ENCODE measurements around the gene FANCD2. TPM values are rescaled to one million over a fixed set of nuclear protein-coding genes. Genes with fewer than 3 reads are reported as not detected.

The FANCD2 gene
- polyA plus RNA-seq, 1 of the 3 experiments (the other 2 are of a cell fraction) = 7.3 TPM

DNA sequence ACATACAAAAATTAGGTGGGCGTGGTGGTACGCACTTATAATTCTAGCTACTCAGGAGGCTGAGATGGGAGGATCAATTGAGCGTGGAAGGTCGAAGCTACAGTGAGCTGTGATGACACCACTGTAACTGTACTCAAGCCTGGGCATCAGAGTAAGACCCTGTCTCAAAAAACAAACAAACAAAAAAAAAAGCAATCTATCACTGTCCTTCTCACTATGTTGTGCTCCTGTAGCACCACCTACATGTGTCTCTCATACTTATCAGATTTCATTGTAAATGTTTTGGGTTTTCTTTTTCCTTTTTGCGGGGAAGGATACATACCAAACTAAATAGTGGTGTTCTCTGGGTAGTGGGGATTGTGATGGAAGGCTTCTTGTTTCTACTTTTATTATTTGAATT lies 14.8 kb downstream of the FANCD2 start:
- Histone ChIP-seq H3K36me3 (replicated peaks in 1 of 2; ENCODE audit: control insufficient read depth in 1 of 2, insufficient read depth in 2 of 2, low read length in 1 of 2) (peaks cover 10 to 15% of the 10 kb centered on the region in 2 experiments), H3K9me2 (no peaks in the 10 kb centered on the region), H3K4me1 (ENCODE audit: control insufficient read depth in 1 of 2, insufficient read depth in 2 of 2, low read depth in 1 of 2, low read length in 1 of 2) (no peaks in the 10 kb centered on the region), H3K27me3 (ENCODE audit: insufficient read depth) (no peaks in the 10 kb centered on the region), H3K4me2 (no peak overlapping the region), H3K27ac (ENCODE audit: low read depth in 2 of 2, low read length in 1 of 2) (no peak overlapping the region), H3K9me3 (no peaks in the 10 kb centered on the region), H3K9ac (no peak overlapping the region), H3F3A (replicated peaks; ENCODE audit: insufficient read depth) (no peaks in the 10 kb centered on the region), H3K79me2 (ENCODE audit: insufficient read depth) (no peaks in the 10 kb centered on the region), H2AFZ (ENCODE audit: low read depth) (no peak overlapping the region), H4K20me1 (ENCODE audit: insufficient read depth) (no peaks in the 10 kb centered on the region), H3K4me3 (ENCODE audit: low read depth in 2 of 2, low read length in 1 of 2) (no peak overlapping the region)
- 97% methylated on average over 5 of the region's 5 CpGs for WGBS (ENCODE audit: low lambda C conversion rate)
- ChIA-PET CTCF (no interaction called here), POLR2A (no interaction called here)
- DNase-seq = no peak
- TF ChIP-seq YY1 (IDR thresholded peaks at IDR 0.05; ENCODE audit: low read depth) (no peak), TCF12 (IDR thresholded peaks at IDR 0.05) (no peak), SIN3A (IDR thresholded peaks at IDR 0.05; ENCODE audit: borderline replicate concordance, low read depth, low read length) (no peak), GATA2 (CRISPR knock-in tag; IDR thresholded peaks at IDR 0.05) (no peak), POLR2AphosphoS5 (IDR thresholded peaks at IDR 0.05; ENCODE audit: low read depth, low read length) (no peak), MXI1 (IDR thresholded peaks at IDR 0.05; ENCODE audit: low read depth, low read length) (no peak), EP300 (IDR thresholded peaks at IDR 0.05; ENCODE audit: borderline replicate concordance in 1 of 2, low read depth in 1 of 2, low read length in 1 of 2) (no peak), GABPA (IDR thresholded peaks at IDR 0.05; ENCODE audit: low read depth) (no peak), SMC3 (IDR thresholded peaks at IDR 0.05; ENCODE audit: low read depth, low read length) (no peak), EZH2phosphoT487 (IDR thresholded peaks at IDR 0.05; ENCODE audit: borderline replicate concordance, low read depth) (no peak), FOXM1 (IDR thresholded peaks at IDR 0.05; ENCODE audit: low read depth) (no peak), MEF2A (IDR thresholded peaks at IDR 0.05; ENCODE audit: borderline replicate concordance, low read depth) (no peak), TEAD4 (IDR thresholded peaks at IDR 0.05; ENCODE audit: borderline replicate concordance, insufficient read depth) (no peak), RFX5 (IDR thresholded peaks at IDR 0.05; ENCODE audit: low read length) (no peak), ZBTB33 (IDR thresholded peaks at IDR 0.05; ENCODE audit: borderline replicate concordance, low read depth) (no peak), RXRA (IDR thresholded peaks at IDR 0.05; ENCODE audit: borderline replicate concordance, low read depth) (no peak)
- TF ChIP-seq, protein P1, sequence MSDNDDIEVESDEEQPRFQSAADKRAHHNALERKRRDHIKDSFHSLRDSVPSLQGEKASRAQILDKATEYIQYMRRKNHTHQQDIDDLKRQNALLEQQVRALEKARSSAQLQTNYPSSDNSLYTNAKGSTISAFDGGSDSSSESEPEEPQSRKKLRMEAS (IDR thresholded peaks at IDR 0.05; ENCODE audit: low read depth) = no peak
- TF ChIP-seq, protein P2, sequence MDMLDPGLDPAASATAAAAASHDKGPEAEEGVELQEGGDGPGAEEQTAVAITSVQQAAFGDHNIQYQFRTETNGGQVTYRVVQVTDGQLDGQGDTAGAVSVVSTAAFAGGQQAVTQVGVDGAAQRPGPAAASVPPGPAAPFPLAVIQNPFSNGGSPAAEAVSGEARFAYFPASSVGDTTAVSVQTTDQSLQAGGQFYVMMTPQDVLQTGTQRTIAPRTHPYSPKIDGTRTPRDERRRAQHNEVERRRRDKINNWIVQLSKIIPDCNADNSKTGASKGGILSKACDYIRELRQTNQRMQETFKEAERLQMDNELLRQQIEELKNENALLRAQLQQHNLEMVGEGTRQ (IDR thresholded peaks at IDR 0.05; ENCODE audit: borderline replicate concordance, low read depth, low read length) = no peak
- TF ChIP-seq, protein P3, sequence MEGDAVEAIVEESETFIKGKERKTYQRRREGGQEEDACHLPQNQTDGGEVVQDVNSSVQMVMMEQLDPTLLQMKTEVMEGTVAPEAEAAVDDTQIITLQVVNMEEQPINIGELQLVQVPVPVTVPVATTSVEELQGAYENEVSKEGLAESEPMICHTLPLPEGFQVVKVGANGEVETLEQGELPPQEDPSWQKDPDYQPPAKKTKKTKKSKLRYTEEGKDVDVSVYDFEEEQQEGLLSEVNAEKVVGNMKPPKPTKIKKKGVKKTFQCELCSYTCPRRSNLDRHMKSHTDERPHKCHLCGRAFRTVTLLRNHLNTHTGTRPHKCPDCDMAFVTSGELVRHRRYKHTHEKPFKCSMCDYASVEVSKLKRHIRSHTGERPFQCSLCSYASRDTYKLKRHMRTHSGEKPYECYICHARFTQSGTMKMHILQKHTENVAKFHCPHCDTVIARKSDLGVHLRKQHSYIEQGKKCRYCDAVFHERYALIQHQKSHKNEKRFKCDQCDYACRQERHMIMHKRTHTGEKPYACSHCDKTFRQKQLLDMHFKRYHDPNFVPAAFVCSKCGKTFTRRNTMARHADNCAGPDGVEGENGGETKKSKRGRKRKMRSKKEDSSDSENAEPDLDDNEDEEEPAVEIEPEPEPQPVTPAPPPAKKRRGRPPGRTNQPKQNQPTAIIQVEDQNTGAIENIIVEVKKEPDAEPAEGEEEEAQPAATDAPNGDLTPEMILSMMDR (IDR thresholded peaks at IDR 0.05) = no peak
- TF ChIP-seq, protein P4, sequence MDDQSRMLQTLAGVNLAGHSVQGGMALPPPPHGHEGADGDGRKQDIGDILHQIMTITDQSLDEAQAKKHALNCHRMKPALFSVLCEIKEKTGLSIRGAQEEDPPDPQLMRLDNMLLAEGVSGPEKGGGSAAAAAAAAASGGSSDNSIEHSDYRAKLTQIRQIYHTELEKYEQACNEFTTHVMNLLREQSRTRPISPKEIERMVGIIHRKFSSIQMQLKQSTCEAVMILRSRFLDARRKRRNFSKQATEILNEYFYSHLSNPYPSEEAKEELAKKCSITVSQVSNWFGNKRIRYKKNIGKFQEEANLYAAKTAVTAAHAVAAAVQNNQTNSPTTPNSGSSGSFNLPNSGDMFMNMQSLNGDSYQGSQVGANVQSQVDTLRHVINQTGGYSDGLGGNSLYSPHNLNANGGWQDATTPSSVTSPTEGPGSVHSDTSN (IDR thresholded peaks at IDR 0.05) = no peak
